Neutrophil (primary cell): Measurements from ENCODE around the gene RNF123.
"Not testable (repeated sequence)": the region's sequence is repeated elsewhere in the genome, so short reads cannot be mapped to it uniquely, and the experiment has no call there.

Experiments
- H3K27ac ChIP-seq: fragments of 200-600 bp; sonication (generic); 2 replicates; pipeline ENCODE4 v1.5.1; 2016; ENCODE audit warnings: mild to moderate bottlenecking, moderate library complexity
- H3K27me3 ChIP-seq: fragments of 200-600 bp; sonication (generic); 2 replicates; pipeline ENCODE4 v1.6.0; 2016; ENCODE audit warnings: mild to moderate bottlenecking
- H3K36me3 ChIP-seq: fragments of 200-600 bp; sonication (generic); 2 replicates; pipeline ENCODE4 v1.5.1; 2017
- H3K4me1 ChIP-seq, 2 experiments: fragments of 200-600 bp in 1 of 2; sonication (generic) in 1 of 2; 1 replicate in 1 of 2; 2 replicates in 1 of 2; pipeline versions ENCODE4 v1.5.1 to v1.6.1; 2013 to 2016; ENCODE audit warnings: low read depth in 1 of 2, low read length in 1 of 2, mild to moderate bottlenecking in 1 of 2, moderate library complexity in 1 of 2; ENCODE audit not compliant: control insufficient read depth in 1 of 2, insufficient read depth in 1 of 2
- H3K4me3 ChIP-seq, 2 experiments: fragments of 200-600 bp in 1 of 2; sonication (generic) in 1 of 2; 1 replicate in 1 of 2; 2 replicates in 1 of 2; pipeline ENCODE4 v1.5.1; 2013 to 2016; ENCODE audit warnings: low read depth in 1 of 2, low read length in 1 of 2, mild to moderate bottlenecking in 1 of 2, moderate library complexity in 1 of 2
- H3K9me3 ChIP-seq: fragments of 200-600 bp; sonication (generic); 2 replicates; pipeline ENCODE4 v1.5.1; 2016
- CTCF ChIP-seq: fragments of 200-600 bp; sonication (generic); IDR thresholded peaks from 2 replicates; pipeline ENCODE4 v1.5.1; 2016; ENCODE audit warnings: antibody characterized with exemption

RNF123 gene

GRCh38 chr3:49681543-49681942 lies 7.8 kb upstream of the RNF123 start:
- peaks cover 20% of the 10 kb centered on the region for H3K27me3 ChIP-seq
- no peak for TF ChIP-seq CTCF
- H3K9me3 ChIP-seq, result no peaks in the 10 kb centered on the region
- H3K4me3 ChIP-seq, result no peak overlapping the region
- peaks cover 86% of the 10 kb centered on the region for H3K36me3 ChIP-seq
- H3K27ac ChIP-seq, result no peak overlapping the region
- H3K4me1 ChIP-seq, result peaks cover 0 to 4% of the 10 kb centered on the region in 2 experiments

DNA sequence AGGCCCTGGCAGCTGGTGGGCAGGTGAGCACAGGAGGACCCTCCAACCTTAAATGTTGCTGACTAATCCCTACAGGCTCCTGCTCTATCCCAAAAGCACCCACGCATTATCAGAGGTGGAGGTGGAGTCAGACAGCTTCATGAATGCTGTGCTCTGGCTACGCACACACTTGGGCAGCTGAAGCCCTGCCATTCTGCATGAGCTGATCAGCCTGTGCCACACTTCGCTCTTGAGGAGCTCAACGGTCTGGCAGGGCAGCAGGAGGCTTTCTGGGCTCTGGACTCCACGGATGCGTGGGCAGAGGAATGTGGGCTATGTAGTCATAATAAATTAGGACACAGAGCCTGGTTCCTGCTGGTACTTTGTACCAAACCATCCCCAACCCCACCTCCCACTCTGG lies 6.2 kb upstream of the RNF123 start:
- H3K27ac ChIP-seq, result no peak overlapping the region
- no peaks in the 10 kb centered on the region for H3K9me3 ChIP-seq
- H3K27me3 ChIP-seq, result peaks cover 37% of the 10 kb centered on the region
- H3K4me3 ChIP-seq, result no peak overlapping the region
- H3K4me1 ChIP-seq, result peaks cover 0 to 10% of the 10 kb centered on the region in 2 experiments
- no peak for TF ChIP-seq CTCF
- peaks cover 70% of the 10 kb centered on the region for H3K36me3 ChIP-seq

DNA sequence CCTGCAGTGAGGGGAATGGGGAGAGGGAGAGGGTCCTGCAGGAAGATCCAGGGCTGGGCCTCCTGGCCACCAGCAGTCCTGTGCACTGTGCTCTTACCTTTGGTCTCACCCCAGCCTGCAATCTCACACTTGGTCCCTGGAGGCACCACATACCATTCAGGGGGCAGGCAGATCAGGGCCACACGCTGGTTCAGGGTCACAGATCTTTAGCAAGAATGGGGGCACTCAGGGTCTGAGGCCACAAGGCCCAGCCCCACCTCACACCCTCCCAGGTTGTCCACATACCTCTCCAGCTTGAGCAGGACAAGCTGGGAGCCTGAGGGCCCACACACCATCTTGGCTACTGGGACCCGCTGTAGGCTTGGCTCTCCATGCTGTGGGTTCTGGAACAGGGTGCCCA lies 4.9 kb upstream of the RNF123 start:
- H3K4me1 ChIP-seq, result peaks cover 7 to 16% of the 10 kb centered on the region in 2 experiments
- peaks cover 57% of the 10 kb centered on the region for H3K36me3 ChIP-seq
- not testable (repeated sequence) for H3K27ac ChIP-seq

DNA sequence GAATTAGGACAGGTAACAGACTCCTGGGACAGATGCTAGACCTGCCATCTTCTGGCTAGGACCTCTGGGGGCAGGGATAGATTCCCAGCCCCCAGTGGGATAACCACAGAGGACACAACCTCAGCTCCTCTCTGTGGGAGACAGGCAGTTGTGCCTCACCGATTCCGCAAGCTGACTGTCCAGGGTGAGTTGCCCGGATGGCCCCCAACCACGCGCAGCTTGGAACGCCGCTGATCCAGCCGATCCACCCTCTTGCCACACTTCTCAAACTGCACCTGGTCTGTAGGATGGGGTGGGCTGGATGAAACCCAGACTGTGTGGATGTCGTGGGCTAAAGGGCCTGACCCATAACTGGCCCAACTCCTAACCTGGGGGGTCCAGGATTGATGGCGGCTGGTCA lies 4.3 kb upstream of the RNF123 start:
- Histone ChIP-seq H3K4me1 (peaks cover 12 to 20% of the 10 kb centered on the region in 2 experiments), H3K27me3 (peaks cover 38% of the 10 kb centered on the region), H3K36me3 (peaks cover 51% of the 10 kb centered on the region)
- H3K9me3 ChIP-seq, H3K27ac ChIP-seq, H3K4me3 ChIP-seq: not testable (repeated sequence)

More for the DNA sequence above, 4.9 kb upstream of the RNF123 start:
- H3K27me3 ChIP-seq, result peaks cover 38% of the 10 kb centered on the region
- H3K4me3 ChIP-seq, H3K9me3 ChIP-seq: not testable (repeated sequence)

DNA sequence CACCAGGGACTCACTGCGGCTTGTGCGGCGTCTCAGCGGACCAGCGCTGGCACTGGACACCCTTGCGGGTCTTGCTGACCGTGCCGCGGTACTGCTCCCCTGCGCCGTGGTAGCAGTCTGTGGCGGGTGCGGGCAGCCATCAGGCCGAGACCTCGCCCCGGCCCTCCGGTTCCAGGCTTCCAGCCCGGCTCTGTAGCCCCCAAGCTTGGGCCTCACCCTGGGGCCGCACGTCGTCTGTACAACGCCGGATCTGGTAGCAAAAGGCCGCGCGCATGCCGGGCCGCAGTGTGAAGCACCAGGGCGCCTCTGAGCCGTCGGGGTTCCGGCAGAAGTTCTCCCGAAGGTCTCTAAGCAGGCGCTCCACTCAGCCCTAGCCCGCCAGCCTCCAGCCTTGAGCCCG lies 3.5 kb upstream of the RNF123 start:
- Histone ChIP-seq H3K4me1 (peaks cover 19 to 26% of the 10 kb centered on the region in 2 experiments), H3K27me3 (peaks cover 38% of the 10 kb centered on the region), H3K36me3 (peaks cover 43% of the 10 kb centered on the region)
- H3K9me3 ChIP-seq, H3K4me3 ChIP-seq, H3K27ac ChIP-seq: not testable (repeated sequence)

DNA sequence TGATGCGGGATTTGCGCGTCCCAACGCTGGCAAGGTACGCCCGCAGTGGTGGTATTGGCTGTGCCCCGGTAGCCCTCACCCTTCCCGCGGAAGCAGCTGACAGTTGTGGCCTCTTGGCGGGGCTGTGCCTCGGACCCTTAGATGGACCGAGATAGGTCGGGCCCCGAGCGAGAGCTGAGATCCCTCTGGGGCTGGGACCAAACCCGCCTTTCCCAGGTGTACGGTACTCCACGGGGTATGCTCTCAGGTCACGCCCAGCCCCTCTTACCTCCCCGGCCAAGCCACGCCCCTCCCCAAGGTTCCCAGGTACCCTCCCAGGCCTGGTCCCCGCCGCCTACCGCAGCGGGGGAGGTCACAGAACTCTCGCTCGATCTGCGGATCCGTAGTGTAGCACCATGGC lies 3.0 kb upstream of the RNF123 start:
- H3K27me3 ChIP-seq, result peaks cover 38% of the 10 kb centered on the region
- peaks cover 24 to 28% of the 10 kb centered on the region in 2 experiments for H3K4me1 ChIP-seq
- H3K9me3 ChIP-seq, H3K27ac ChIP-seq, H3K4me3 ChIP-seq: not testable (repeated sequence)
- H3K36me3 ChIP-seq, result peaks cover 38% of the 10 kb centered on the region

GRCh38 chr3:49686769-49687423 lies 2.5 kb upstream of the RNF123 start:
- H3K4me3 ChIP-seq, H3K9me3 ChIP-seq, H3K27ac ChIP-seq: not testable (repeated sequence)
- peaks cover 38% of the 10 kb centered on the region for H3K27me3 ChIP-seq
- peaks cover 24 to 28% of the 10 kb centered on the region in 2 experiments for H3K4me1 ChIP-seq
- peaks cover 35% of the 10 kb centered on the region for H3K36me3 ChIP-seq

- Histone ChIP-seq H3K36me3 (peaks cover 31% of the 10 kb centered on the region), H3K4me1 (peaks cover 24 to 28% of the 10 kb centered on the region in 2 experiments), H3K27me3 (peaks cover 38% of the 10 kb centered on the region)
- not testable (repeated sequence) for H3K4me3 ChIP-seq, H3K9me3 ChIP-seq, H3K27ac ChIP-seq
These were observed 1.9 kb upstream of the RNF123 start for GRCh38 chr3:49687424-49687795.

- Histone ChIP-seq H3K36me3 (peaks cover 20% of the 10 kb centered on the region), H3K27me3 (peaks cover 38% of the 10 kb centered on the region), H3K27ac (peak overlapping the region; percentile 67), H3K4me1 (peaks cover 24 to 28% of the 10 kb centered on the region in 2 experiments), H3K4me3 (peak overlapping the region; percentile 95 to 99)
- not testable (repeated sequence) for H3K9me3 ChIP-seq
These were observed 865 bp upstream of the RNF123 start for GRCh38 chr3:49688338-49689045.

GRCh38 chr3:49689908-49690624 lies 709 bp downstream of the RNF123 start:
- Histone ChIP-seq H3K27ac (peak overlapping the region; percentile 67), H3K4me1 (peaks cover 24 to 28% of the 10 kb centered on the region in 2 experiments), H3K27me3 (peaks cover 33% of the 10 kb centered on the region), H3K4me3 (peak overlapping the region; percentile 95 to 99)
- H3K36me3 ChIP-seq, H3K9me3 ChIP-seq: not testable (repeated sequence)

- H3K9me3 ChIP-seq, H3K4me3 ChIP-seq, H3K27ac ChIP-seq, H3K36me3 ChIP-seq: not testable (repeated sequence)
- Histone ChIP-seq H3K4me1 (peaks cover 24 to 28% of the 10 kb centered on the region in 2 experiments), H3K27me3 (peaks cover 25% of the 10 kb centered on the region)
These were observed 1.5 kb downstream of the RNF123 start for GRCh38 chr3:49690856-49691255.
